NB4 (cell line): ENCODE measurements around the gene GMPR.

ENCODE experiments used
- DNase-seq: peaks from one replicate; pipeline ENCODE4 v3.0.0; 2010; ENCODE audit warnings: low read depth
- H3K4me3 ChIP-seq: one replicate; pipeline ENCODE4 v1.5.1; 2011; ENCODE audit warnings: mild to moderate bottlenecking, low read depth, low read length, moderate library complexity
- CTCF ChIP-seq: IDR thresholded peaks from one replicate; pipeline ENCODE4 v1.5.1; 2012; ENCODE audit warnings: low read depth, low read length
- MAX ChIP-seq: IDR thresholded peaks from 2 replicates; pipeline ENCODE4 v1.6.1; 2011; ENCODE audit warnings: low read depth, low read length
- MYC ChIP-seq: IDR thresholded peaks from 2 replicates; pipeline ENCODE4 v1.6.1; 2011; ENCODE audit warnings: low read depth, low read length
- POLR2A ChIP-seq: IDR thresholded peaks from 2 replicates; pipeline ENCODE4 v1.6.1; 2011; ENCODE audit warnings: mild to moderate bottlenecking; ENCODE audit not compliant: insufficient read length; ENCODE audit errors: extremely low read depth

GMPR gene

GRCh38 chr6:16332175-16332542, 93.8 kb downstream of the GMPR start:
- TF ChIP-seq CTCF (peak; percentile 88), MAX (no peak)
- no peak overlapping the region for H3K4me3 ChIP-seq
- DNase-seq, result peak; percentile 84

- H3K4me3 ChIP-seq, result no peak overlapping the region
- TF ChIP-seq CTCF (no peak), POLR2A (no peak)
- DNase-seq, result no peak
These were observed 95.2 kb downstream of the GMPR start for GRCh38 chr6:16333580-16333979.

- DNase-seq, result peak; percentile 89
- TF ChIP-seq CTCF, result no peak
- TF ChIP-seq MAX, result peak; percentile 86
- no peak for TF ChIP-seq POLR2A
- peak; percentile 62; the same call in 1 of the 2 replicates for TF ChIP-seq MYC
These were observed 96.3 kb downstream of the GMPR start for GRCh38 chr6:16334671-16335070.

GRCh38 chr6:16335176-16335575, 96.8 kb downstream of the GMPR start:
- TF ChIP-seq CTCF (no peak), MAX (no peak), MYC (no peak), POLR2A (no peak)

More at GRCh38 chr6:16334671-16335070, 96.3 kb downstream of the GMPR start:
- H3K4me3 ChIP-seq, result no peak overlapping the region

GRCh38 chr6:16336056-16336818, 97.8 kb downstream of the GMPR start:
- H3K4me3 ChIP-seq, result no peak overlapping the region
- TF ChIP-seq MYC (no peak), CTCF (no peak), MAX (no peak), POLR2A (no peak)
- DNase-seq, result no peak

More at GRCh38 chr6:16335176-16335575, 96.8 kb downstream of the GMPR start:
- no peak overlapping the region for H3K4me3 ChIP-seq
- DNase-seq, result no peak

GRCh38 chr6:16336911-16337294, 98.5 kb downstream of the GMPR start:
- H3K4me3 ChIP-seq, result no peak overlapping the region
- DNase-seq, result no peak
- TF ChIP-seq CTCF (no peak), POLR2A (no peak), MAX (no peak), MYC (no peak)
